CD4-positive, alpha-beta T cell treated with Interleukin-6 for 4 hours (primary cell): ENCODE data around the gene TMEM204.
"Not testable (repeated sequence)": the region's sequence is repeated elsewhere in the genome, so short reads cannot be mapped to it uniquely, and the experiment has no call there.

ENCODE experiments used
- DNase-seq: peaks from one replicate; pipeline ENCODE4 v3.0.0-alpha.2; 2020; ENCODE audit warnings: mixed read lengths

TMEM204 gene

DNA sequence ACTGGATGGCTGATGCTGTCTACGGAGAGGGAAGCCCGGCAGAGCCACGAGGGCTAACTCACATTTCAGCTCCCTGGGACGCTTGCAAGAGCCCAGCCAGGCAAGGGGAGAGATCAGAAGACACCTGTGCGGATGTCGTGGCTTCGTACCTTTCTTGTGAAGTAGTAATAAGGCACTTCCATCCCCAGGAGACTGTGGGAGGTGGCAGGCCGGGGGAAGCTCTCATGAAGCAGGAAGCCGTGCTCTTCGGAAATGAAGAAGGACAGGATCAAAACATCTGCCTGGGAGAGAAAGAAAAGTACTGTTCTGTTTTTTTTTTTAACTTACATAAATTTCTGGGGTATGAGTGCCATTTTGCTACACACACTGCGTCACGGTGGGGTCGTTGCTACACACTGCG lies 28.4 kb downstream of the TMEM204 start:
- no peak for DNase-seq

DNA sequence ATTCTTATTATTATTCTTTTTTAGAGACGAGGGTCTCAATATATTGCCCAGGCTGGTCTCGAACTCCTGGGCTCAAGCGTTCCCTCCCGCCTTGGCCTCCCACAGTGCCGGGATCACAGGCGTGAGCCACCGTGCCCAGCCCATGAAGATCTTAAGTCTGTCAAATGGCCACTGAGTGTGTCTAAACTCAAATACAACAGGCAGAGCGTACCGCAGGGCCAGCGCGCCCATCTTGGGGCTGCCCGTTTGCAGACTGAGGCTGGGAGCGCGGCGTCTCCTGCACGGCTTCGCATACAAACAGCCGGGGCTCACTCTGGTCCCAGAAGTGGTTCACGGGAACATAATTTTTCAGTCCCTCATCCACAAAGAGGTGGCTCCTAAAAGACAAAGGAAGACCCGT lies 30.3 kb downstream of the TMEM204 start:
- no peak for DNase-seq

DNA sequence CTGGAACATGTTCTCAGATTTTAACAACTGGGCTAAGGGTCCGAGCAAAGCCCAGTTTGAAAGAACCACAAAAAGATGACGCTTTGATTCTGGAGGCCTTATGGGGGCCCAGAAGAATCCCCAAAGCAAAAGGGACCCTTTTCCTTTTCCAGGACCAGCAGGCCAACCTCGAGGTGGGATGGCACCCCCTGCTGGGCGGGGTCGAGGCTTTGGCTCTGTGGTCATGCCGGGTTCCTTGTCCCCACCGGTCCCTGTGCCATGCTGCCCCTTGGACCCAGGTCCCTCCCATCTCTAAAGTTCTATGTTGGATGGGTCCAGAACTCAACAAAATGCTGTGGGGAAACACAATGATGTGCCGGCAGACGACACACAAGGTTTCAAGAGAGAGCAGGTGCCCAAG lies 30.9 kb downstream of the TMEM204 start:
- DNase-seq: peak; percentile 30

- no peak for DNase-seq
Observed at GRCh38 chr16:1565083-1565805, 31.8 kb downstream of the TMEM204 start.

GRCh38 chr16:1567988-1568387 lies 34.5 kb downstream of the TMEM204 start:
- DNase-seq: no peak

DNA sequence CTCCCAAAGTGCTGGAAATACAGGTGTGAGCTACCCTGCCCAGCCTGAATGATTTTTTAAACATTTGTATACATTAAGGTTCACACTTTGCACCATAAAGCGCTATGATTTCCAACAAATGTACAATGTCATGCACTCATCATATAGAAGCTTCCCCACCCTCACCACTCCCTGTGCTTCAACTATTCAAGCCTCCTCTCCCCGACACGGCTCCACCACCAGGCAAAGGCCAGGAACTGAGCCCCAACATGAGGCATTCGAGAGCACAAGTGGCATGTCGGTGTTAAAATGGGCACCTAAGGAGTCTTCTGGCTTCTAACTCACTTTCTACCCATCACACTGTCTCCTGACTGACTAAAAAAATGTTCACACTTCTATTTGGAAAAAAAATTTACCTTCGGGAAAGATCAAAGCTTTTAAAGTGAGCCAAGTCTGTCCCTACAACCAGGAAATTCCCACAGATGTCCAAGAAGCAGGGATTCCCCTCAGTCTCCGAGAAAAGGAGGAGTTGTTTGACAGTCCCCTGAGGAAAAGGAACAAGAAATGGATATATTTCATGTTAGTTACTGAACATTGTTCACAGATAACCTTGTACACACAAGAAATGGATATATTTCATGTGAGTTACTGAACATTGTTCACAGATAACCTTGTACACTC lies 37.7 kb downstream of the TMEM204 start:
- DNase-seq: no peak

- no peak for DNase-seq
Observed at GRCh38 chr16:1572673-1573072, 39.2 kb downstream of the TMEM204 start.

- DNase-seq: no peak
Observed at GRCh38 chr16:1573301-1573700, 39.8 kb downstream of the TMEM204 start.

DNA sequence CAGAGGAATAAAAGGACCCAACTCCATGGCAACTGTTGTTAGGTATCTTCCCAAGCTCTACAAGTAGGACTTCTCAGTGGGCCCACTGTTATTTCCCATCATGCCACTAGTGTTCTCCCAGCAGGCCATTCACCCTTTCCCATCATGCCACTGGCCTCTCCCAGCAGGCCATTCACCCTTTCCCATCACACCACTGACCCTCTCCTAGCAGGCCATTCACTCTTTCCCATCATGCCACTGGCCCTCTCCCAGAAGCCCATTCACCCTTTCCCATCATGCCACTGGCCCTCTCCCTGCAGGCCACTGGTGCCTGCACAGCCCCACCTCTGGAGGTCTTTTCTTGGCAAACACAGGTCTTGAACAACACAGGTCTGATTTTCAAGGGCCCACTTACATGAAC lies 42.1 kb downstream of the TMEM204 start:
- no peak for DNase-seq

DNA sequence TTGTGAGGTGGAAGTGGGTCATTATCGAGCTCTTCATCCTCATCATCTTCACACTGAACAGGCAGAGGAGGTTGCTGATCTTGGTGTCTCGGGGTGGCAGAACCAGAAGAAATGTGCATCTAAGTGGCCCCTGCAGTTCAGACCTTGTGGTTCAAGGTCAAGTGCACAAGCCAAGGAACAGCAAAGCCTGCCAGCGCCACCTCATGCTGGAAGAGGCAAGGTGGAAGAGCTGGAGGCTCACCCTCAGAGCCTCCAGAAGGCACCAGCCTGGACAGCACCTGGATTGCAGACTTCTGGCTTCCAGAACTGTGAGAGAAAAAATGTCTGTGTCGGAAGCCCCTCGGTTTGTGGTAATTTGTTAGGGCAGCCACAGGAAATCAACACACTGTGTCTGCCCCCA lies 45.7 kb downstream of the TMEM204 start:
- DNase-seq: peak; percentile 31

GRCh38 chr16:1580256-1580655 lies 46.8 kb downstream of the TMEM204 start:
- DNase-seq: no peak

DNA sequence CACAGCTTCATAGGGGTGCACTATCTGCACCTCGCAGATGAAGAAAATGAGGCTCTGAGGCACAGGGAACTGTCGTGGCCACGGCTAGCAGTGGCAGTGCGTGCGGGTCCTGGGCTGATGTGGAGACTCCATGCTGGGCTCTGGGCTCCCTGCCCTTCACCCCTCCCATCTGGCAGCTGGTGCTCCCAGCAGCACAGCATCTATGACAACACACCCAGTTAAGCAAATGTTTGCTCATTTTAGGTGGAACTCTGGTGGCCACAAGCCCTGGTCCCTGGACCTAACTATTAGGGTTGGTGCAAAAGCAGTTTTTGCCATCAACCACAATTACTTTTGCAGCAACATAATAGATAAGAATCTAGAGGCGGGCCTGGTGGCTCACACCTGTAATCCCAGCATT lies 47.5 kb downstream of the TMEM204 start:
- no peak for DNase-seq

GRCh38 chr16:1581804-1582203 lies 48.3 kb downstream of the TMEM204 start:
- DNase-seq: no peak

DNA sequence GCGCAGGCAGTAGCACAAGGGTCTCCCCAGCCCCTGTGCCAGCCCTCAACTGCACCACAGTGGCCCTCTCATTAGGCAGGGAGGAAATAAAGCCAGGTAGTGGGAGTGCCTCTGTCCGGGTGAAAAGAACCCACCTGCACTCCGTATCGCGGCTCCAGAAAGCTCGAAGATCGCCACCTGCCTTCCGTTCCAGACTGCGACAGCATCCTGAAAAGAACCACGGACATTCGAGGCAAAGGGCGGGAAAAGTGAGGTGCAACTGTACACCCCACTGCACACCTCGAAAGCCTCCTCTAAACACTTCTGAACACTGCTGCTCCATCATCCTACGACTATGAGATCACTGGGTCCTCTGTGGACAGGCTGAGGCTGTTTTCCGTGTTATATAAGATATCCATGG lies 49.7 kb downstream of the TMEM204 start:
- DNase-seq: no peak

DNA sequence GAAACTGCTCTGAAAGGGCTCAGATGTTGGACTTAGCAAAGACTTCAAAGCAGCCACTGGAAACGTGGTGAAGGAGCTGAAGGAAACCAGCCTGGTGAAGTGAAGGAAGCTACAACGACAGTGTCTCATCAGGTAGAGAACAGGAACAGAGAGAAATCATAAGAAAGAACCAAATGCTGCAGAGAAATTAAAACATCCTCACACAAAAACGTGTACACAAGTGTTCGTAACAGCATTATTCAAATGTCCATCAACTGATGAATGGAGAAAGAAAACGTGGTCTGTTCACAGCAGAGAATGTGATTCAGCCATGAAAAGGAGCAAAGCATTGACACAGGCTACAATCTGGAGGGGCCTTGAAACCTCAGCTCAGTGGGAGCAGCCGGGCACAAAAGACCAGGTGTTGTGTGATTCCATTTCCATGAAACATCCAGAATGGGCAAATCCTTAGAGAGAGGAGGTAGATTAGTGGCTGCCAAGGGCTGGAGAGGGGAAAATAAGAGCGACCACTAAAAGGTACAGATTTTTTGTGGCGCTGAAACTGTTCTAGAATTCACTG lies 51.5 kb downstream of the TMEM204 start:
- DNase-seq: no peak

DNA sequence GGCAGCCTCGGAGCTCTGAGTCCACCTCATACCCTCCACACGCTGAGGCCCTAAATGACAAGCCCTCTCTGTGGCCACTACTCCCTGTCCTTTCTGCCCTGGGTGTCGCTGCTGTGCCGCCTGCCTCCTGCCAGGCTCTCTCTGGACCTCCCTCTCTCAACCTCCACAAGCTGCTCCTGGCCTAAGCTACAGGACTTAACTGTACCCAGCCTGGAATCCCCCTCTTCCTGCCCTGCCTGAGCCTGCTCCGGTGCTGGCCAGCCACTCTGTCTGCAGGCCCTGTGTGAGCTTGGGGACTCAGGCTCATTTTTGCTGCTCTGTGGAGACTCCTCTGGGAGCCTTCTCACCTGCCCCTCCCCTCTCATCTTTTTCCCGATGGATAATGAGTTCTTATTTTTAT lies 56.9 kb downstream of the TMEM204 start:
- DNase-seq: no peak

DNA sequence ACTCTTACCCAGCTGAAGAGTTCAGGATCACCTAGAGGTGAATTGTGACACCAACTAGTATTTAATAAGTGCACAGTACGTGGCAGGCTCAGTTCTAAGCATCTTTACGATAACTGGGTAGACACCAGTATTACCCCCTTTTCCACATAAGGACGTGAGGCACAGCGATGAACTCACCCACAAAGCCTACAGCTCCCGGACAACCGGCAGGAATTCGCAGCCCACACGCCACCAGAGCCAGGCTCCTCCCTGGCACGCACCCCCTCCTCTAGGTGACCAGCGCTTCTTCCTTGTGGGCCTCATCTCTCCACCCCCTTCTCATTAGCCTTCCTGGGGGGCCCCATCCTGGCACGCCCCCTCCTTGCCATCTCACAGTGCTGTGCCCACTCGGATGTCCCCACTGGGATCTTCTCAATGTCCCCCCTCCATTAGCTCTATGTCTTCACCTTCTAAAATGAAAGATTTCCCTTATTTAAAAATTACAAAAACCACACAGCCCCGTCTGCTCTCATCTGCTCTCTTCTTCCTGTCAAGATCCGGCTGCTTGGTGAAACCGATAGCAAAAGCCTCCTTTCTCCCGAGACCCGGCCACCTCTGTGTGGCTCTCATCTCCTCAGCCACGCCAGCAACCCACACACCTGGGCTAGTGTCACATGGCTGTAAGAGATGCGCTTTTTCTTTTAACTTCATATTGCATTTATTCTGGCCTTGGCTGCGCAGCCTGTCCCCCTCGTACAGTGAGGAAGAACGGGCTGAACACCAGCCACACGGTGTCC lies 57.7 kb downstream of the TMEM204 start:
- DNase-seq: no peak

GRCh38 chr16:1592446-1592845 lies 59.0 kb downstream of the TMEM204 start:
- no peak for DNase-seq

DNA sequence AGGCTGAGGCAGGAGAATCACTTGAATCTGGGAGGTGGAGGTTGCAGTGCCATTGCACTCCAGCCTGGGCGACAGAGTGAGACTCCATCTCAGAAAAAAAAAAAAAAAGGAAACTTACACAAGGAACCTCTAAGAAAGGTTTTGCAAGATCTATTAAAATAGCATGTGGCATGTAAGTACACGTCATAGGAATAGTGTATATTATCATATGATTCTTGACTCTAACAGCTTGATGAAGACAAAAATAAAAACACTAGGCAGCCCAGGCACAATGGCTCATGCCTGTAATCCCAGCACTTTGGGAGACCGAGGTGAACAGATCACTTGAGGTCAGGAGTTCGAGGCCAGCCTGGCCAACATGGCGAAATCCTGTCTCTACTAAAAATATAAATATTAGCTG lies 62.0 kb downstream of the TMEM204 start:
- not testable (repeated sequence) for DNase-seq

DNA sequence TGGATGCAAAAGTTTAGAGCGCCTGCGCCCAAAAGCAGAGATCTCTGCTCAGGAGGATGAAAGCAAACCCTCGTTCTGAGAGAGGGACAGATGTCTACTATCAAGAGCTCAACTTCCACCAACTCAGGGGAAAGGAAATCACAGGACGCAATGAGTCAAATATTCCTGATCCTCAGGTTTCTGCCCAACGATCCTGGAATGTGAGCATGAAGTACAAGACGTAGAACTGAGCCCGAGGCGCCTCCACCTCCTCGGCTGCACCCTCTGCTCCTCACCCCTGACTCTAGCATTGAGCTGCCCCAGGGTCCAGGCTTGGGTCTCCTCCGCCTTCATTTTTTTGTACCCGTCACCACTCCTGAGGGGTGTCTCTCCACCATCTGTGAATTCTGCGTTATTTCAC lies 63.0 kb downstream of the TMEM204 start:
- DNase-seq: no peak

GRCh38 chr16:1597154-1597553 lies 63.7 kb downstream of the TMEM204 start:
- DNase-seq: no peak

GRCh38 chr16:1601031-1601430 lies 67.6 kb downstream of the TMEM204 start:
- DNase-seq: no peak

- DNase-seq: no peak
Observed at GRCh38 chr16:1601489-1601888, 68.0 kb downstream of the TMEM204 start.

DNA sequence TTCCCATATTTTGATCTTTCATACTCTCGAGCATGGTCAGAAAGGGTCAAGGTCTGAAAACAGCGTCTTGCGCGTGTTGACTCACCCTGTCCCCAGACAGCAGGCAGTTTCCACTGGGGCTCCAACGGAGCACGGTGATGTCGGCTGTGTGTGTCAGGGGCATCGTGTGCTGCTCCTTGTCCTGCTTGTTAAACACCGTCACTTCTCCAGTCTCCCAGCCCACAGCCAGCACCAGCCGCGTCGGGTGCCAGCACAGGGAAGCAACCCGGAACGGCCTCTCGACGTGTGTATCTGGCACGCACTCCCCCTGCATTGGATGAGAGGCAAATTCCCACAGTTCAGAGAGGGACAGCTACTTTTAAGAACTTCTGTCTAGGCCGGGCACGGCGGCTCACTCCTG lies 68.8 kb downstream of the TMEM204 start:
- DNase-seq: no peak
